Inferior parietal cortex (tissue), 1 donor: Measurements from ENCODE around the gene LEKR1.
"Not testable (repeated sequence)": the region's sequence is repeated elsewhere in the genome, so short reads cannot be mapped to it uniquely, and the experiment has no call there.

ENCODE experiments used
- DNase-seq: peaks from one replicate; pipeline ENCODE4 v3.0.0-alpha.2; 2016; ENCODE audit errors: extremely low spot score

LEKR1 gene

DNA sequence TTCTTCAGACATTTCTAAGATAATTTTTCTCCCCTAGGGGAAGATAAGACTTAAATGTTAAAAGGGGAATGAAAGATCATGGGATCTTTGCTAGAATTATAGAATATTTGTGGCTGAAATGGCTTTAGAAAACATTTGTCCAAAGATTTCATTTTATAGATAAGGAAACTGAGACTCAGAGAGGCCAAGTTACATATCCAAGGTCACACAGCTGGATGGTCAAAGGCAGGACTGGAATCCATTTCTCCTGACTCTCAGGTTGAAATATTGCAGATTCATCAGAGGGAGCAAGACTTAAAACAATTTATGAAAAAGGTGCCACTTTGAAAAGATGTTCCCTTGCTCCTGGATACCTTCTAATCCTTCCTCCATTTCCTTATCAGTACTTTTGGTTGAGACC, 19.5 kb upstream of the LEKR1 start:
- no peak for DNase-seq

DNA sequence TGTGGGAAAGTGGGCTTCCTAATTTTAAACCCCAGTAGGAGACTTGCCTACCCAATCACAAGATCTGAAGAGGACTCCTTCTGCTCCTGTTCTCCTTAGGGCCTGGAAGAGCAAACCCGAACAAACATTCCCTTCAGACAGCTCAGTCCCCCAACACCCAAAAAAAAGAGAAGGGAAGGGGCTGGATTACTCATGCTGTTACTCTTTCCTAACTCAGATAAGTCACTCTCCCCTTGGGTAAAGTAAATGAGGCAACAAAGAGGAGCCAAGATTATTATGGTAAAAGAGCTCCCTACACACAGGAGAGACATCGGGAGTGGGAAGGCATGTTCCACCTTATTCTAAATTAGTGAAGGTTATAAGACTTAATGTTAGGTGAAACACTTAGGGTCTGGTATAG, 18.1 kb upstream of the LEKR1 start:
- DNase-seq = no peak

DNA sequence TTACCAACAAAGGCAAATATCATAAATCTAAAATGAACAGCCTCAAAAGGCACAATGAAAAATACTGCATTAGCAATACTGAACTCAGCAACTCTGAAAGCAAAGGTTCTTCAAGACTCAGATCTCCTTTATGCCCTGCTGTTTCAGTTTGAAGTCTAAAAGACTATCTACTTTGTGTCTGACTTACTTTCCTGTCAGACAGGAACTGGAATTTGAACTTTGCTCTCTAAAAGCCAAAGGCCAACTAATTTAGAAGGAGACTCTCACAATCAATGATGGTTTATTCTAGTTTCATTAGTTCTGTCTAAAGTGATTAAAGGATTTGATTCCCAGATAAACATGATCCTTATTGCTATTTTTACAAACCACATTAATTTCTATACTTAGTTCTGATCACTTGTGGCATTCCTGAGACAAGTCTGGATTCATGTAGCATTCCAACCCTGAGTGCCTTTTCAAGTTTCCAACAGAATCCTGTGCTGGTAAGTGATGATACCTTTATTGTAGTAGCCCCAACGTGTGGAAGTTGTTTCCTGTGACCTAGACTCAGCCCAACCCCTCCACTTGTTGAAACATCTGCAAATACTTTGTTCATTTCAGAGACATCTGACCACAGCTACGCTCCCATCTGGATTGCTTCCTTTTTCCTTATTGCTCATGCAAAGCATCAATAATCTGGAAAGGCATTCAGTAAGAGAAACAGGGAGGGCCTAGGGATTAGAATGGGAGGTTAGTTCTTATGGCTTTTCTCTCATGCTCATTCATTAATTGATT, 14.9 kb upstream of the LEKR1 start:
- DNase-seq = no peak

DNA sequence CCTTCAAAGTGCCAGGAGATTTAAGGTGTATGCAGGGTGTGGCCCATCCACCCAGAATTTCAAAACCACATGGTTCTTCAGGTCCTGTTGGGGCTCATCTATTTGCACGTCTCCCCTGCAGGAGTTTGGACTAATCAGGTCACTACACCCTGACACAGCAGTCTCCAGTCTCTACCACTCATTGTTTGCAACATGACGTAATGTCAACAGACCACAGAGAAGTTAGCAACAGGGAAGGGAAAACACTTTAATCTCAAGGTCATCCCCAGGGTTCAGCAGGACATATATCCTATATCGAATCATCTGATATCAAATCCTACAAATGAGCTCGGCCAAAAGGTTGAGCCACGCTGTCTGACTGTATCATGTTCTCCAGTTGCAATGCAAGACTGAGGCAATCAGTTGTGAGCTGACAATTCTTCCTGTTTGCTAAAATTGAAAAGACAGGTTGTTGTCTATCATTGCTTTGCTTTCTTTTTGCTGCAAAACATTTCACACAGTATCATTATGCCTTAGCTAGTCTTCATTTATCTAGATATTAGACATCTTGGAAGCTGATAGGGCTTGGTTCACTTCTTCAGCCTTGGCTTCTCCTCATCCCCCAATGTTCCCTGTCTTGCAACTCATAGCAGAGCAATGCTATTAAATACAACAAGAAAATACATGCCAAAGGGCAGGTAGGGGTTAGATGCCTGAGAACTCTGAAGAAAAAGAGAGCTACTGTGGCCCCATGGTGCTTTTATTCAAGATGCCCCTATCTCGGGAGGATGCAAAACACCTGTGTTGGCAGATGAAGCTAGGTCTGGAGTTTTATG, 13.4 kb upstream of the LEKR1 start:
- DNase-seq = no peak

DNA sequence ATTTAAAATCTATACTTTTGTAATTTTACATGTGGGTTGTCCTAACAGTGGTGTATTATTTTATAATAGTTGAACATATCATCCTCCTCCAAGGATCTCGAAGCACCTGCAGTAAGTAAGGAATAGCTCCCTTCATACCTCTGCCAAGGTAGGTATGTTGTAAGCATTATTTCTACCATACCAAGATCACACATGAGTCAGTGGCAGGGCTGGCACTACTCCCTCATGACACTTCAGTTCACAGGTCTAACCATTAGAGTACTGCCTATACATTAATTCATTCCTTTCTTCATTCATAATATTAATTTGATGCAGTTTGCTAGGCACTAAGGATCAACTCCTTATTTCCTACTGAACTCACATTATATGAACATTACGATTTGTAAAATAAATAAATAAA, 11.9 kb upstream of the LEKR1 start:
- no peak for DNase-seq

DNA sequence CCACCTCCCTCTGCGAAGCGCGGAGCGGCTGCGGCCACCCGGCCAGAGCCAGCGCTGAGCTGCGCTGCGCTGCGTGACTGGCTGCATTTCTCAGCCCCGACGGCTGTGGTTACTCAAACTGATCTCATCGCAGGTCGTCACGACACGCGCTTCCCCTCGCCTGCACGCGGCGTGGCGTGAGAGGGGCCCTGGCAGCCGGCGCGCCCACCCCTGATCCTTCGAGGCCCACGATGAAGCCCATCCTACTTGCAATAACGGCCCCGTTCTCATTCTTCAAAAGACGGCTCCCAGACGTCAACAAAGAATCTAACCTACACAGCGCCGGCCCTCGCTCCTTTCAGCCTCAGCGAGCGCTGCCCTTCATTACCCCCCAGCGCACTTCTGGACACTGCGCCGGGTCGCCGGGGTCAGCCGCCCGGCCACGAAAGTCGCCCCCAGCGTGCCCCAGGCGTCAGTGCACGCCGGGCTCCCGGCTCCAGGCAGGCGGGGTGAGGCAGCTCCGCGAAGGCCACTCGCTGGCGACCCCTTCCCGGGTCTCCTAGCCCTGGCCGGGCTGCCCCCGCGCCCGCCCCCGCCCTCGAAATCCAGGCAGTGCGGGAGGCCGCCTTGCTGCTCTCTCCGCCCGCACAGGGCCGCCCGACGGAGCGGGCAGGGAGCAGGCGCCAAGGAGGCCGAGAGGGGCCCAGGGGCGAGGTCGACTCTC, 9.9 kb upstream of the LEKR1 start:
- DNase-seq = no peak

DNA sequence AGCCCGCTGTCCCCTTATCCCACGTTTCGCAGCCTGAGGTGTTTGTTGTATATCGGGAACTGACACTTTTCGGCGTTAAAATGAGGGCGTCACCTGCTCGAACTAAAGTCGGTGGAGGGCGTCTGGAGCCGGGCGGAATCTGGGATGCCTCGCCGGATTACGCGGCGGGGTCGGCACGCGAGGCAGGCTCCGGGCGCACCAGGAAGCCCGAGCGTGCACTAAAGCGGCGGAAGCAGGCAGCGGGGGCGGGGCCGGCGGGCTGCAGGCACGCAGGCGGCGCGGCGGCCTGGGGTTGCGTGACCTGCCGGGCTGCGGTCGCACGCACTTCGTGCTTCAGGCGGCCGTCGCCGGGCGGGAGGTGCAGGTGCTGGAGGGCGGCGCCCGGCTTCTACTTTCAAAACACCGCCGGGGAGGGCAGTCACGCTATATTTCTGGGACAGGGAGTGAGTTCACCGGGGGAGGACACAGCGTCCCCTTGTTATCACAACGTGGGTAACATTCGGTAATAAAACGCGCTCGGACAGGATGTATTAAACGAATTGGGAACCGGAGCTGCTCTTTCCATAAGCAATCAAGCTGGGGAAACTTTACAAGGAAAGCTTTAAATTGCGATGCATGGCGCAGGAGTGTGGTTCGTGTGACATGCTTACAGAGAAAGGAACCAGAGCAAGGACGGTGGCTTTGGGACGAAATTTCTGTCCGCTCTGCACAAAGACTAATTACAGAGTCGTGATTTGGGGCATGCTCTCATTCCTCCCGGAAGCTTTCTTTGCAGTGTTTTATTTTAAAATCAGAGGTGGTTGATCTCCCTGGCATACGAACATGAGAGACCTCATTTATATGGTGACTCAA, 9.1 kb upstream of the LEKR1 start:
- peak; percentile 43 for DNase-seq

DNA sequence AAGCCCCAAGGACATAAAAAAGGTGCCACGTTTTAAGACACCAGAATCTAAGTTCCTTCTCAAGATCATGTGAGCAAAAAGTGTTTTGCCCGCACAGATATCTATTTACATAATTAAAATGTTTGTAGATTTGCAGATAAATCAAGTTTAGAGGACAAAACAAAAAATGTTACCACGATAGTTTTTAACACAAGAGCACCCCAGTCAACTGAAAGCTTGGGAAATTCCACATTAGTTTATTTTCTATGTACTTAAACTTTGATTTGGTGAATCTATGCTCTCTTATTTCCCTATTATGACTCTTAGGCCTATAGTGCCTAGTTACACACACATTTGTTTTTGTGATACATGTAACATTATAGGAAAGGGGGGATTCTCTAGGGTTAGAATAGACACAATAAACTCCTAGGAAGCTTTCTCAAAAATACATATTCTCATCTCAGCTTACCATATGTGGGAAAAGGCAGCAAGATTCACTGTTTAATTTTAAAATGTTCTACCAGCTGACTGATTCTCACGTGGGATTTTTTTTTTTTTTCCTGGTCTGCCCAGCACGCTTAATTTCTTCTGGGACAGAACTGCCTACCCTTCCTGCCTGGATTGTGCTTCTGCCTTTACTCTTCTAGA, 8.4 kb upstream of the LEKR1 start:
- no peak for DNase-seq

DNA sequence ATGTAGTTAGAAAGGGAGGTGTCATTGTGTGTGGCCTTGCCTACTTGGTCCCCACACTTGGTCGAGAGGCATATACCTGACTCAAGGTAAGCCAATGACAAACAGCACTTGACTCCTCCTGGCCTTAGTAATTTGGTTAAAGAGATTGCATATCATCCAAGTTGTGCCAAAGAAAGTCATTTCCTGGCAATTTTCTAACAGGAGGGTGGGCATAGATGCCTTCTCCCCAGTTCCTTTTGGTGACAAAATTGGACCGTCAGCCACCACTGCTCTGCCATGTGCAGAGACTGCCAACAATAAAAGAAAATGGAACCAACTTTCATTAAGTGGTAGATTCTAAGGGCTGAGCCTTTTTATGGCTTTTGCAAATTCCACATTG, 7.9 kb upstream of the LEKR1 start:
- no peak for DNase-seq

DNA sequence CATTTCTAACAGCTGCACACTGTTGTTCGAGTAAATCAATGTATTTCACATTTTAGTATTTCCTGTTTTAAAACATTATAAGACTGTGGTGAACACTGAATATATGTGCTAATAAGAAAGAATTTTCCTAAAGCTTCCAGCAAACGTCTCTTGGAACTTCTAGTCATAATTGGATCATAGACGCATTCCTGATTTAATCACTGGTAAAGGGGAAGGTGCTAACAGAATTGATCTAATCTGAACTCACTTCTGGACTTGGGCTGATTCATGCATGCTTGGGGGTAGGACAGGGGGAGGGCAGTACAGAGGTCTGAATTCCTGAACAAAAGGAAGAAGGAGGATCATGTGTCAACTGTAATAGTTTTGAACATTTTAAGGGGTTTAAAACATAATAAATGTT, 7.3 kb upstream of the LEKR1 start:
- DNase-seq = no peak

DNA sequence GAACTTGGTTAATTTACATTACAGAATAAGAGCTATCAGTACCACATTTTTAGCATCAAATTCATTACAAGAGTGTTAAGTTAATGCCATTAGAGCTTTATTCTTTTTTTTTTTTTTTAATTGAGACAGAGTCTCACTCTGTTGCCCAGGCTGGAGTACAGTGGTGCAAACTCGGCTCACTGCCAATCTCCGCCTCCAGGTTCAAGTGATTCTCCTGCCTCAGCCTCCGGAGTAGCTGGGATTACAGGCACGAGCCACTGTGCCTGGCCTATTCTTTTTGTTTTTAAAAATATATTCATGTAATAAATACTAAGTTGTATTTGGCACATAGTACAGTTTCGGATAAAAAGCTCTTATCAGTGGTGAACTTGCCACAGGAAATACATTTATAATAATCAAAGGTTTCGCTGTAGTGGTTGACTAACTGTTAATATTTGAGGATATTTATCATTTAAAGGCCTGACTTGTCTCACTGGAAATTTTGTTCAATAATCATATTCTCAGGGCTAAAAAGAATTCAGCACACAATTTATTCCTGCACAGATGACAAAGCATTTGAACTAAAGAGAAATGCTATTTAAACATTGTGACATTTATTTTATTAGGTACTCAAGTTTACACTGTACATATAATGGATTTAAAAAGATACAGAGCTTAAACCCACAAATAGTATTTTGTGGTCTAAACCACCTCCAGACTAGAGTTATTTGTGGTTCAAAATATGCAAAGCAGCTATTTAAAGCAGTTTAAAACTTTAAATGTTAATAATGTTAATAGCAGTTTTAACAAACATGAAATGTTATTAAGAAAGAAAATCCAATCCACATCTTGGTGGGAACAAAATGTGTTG, 6.1 kb upstream of the LEKR1 start:
- DNase-seq = no peak

DNA sequence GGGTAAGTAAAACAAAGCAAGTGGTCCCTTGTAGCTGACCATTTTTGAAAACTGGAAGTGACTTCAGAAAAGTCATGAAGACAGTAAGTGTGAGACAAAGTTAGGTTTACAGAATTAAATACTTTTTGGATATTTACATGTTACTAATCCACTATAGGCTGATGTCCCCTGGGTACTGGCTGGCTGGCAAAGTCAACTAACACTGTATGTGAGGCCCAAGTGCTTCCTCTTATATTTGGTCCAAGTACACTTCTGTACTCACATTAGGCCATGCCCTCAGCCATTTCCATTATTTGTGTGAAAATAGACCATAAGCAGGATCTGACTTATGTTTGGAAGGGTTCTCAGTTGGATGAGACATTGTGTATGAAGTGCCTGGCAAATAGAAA, 5.5 kb upstream of the LEKR1 start:
- DNase-seq = no peak

DNA sequence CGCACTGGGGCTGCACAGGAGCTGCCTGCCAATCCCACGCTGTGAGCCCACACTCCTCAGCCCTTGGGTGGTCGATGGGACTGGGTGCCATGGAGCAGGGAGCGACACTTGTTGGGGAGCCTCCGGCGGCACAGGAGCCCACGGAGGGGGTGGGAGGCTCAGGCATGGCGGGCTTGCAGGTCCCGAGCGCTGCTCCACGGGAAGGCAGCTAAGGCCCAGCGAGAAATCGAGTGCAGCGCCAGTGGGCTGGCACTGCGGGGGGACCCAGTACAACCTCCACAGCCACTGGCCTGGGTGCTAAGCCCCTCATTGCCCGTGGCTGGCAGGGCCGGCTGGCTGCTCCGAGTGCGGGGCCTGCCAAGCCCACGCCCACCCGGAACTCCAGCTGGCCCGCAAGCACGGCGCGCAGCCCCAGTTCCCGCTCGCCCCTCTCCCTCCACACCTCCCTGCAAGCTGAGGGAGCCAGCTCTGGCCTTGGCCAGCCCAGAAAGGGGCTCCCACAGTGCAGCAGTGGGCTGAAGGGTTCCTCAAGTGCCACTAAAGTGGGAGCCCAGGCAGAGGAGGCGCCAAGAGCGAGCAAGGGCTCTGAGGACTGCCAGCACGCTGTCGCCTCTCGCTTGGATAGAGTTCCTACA, 3.4 kb upstream of the LEKR1 start:
- not testable (repeated sequence) for DNase-seq

DNA sequence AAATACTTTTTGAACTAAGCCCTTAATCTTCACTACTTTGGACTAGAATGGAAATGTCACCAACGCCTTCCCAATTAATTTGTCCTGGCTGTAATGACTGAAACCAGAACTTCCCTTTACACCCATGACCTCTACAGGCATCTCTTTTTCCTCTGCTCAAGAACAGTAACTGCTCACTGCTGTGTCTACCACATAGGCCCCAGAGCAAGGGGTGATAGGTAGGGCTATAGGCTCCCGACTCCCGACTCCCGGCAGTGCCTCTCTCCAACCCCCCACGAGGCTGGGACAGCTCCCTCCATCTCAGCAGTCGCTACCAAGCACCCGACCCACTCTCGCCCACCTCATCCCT, 384 bp upstream of the LEKR1 start:
- no peak for DNase-seq

DNA sequence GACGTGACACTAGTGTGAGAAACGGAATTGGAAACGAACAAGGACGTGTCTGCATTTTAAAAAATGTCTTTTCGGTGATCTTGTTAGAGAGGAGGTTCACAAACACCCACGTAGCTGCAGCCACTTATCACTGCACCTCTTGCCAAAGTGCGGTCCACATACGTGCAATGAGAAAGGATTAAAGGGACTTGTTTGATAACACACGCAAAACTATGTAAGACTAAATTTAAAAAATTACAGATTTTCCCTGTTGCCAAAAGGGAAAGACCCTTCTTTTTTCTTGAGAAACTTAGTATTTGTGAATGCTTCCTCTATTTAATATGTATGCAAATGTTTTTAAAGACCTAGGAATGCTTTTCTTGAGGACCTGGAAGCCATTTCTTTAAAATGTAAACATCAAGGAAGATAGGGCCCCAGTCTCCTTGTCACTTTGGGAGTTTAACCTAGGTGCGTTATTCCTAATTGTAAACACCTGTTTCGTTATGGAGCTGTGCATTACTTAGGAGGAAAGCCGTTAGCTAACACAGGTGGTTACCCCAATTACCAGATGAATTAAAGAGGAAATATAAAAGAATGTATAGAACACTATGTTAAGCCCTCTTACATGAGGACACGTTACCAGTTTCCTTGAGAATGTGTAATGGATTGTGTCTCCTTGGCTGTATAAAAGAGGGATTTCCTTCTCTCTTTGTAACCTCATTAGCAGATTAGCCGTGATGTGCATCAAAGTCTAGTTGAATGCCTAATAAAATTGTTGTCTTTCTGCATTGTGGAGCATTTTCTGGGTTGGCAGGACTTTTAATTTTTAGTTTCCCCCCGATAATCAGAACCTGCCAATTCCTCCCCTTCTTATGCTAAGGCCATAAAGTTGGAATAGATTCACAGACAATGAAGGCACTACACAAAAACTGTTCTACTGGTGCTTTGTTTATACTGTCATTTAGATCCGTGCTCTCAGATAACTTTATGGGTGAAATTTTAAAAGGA, 1.0 kb downstream of the LEKR1 start:
- no peak for DNase-seq

DNA sequence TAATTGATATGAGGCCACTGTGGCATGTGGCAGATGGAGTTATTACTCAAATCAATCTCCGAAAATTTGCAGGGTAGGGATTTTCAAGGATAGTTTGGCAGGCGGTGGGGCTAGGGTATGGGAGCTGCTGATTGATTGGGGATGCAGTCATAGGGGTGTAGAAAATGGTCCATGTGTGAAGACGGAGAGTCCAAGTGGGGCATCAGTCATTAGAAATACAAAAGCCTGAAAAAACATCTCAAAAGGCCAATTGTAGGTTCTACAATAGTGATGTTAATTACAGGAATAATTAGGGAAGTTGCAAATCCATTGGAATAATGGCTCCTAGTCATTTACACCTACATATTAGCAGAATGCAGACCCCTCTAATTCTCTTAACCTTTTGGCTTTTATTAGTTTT, 4.9 kb downstream of the LEKR1 start:
- DNase-seq = no peak

DNA sequence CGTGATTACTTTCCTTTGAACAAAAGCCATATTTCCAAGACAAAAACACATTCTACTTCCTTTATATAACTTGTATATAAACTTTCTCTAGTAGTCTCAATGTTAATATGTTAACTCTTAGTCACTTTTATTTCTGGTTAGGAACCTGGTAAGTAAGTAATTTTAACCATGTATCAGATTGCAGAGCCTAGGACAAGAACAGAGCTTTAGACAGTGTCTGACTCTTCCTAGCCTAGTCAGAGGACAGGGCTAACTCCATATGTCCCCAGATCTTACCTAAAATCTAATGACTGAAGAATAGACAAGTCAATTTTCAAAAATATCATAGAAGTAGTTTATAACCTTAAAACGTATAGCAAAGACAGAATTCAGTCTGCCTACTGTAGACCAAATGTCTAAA, 8.3 kb downstream of the LEKR1 start:
- no peak for DNase-seq

DNA sequence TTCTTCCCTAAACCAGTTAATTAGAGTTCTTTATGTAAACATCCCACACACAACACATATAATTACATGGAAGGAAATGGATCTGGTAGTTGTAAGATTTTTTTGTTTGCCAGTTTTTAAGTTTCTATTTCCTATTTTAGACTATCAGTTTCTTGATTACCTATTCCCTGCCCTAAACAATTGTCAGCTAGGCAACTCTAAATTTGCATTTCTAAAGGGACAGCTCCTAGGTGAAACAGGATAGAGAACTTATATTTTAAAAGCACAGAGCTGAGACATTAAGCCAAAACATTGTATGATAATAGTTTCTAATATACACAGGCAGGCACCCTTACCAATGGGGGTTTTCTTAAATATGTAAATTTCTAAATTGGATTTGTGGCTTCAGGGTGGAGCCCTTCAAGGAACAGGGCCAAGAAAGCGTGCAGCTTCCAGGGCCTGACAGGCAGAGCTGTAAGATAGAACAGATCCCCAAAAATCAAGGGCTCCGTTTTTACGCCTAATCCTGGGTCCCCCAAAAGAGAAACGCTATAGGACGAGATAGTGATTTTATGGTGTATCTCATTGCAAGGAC, 8.9 kb downstream of the LEKR1 start:
- DNase-seq = no peak
